ENCODE results near the gene GALNT15.

DNA sequence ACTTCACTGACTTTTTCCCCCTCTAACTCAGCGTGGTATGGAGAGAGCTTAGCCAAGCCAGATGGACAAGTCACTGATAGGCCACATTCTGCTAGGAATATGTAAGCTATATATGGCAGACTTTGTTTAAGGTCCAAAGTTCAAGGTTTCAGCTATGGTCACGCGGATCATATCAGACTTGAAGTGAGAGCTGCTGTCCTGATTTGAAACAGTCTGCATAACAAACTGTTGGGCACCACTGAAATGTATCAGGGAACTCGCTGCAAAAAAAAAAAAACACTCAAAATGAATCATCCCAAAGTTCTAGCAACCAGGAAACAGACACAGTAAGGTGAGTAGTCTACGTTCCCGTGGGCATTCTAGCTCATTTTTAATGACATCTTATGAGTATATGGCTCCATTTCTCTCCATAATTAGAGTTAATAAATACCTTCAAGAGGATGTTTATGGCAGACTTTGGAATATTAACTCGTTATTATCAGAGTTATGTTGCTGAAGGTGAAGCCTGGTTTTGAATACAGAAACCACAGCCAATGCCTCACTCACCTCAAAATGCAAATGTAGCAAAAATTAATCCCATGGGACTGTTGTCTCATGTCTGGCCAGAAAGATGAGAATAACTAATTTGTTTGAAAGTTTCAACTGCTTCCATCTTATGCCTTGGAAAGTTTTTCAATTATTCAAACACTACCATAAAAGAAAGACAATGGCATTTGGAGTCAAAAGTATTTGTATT, 77.9 kb downstream of the GALNT15 start:
- TF ChIP-seq SUZ12 (IDR thresholded peaks at IDR 0.05; ENCODE audit: extremely low read depth, insufficient read depth, insufficient read length) (no peak), YY1 (IDR thresholded peaks at IDR 0.05; ENCODE audit: insufficient read depth, insufficient read length) (no peak), ZNF274 (IDR thresholded peaks at IDR 0.05; ENCODE audit: low read depth, low read length) (no peak)

All from NT2/D1 (cell line).